Fibroblast of skin of right quadriceps (primary cell): Measurements from ENCODE around the gene SLC37A1.

Experiments used
- DNase-seq: peaks from one replicate; pipeline ENCODE4 v3.0.0-alpha.2; 2013

SLC37A1 gene

DNA sequence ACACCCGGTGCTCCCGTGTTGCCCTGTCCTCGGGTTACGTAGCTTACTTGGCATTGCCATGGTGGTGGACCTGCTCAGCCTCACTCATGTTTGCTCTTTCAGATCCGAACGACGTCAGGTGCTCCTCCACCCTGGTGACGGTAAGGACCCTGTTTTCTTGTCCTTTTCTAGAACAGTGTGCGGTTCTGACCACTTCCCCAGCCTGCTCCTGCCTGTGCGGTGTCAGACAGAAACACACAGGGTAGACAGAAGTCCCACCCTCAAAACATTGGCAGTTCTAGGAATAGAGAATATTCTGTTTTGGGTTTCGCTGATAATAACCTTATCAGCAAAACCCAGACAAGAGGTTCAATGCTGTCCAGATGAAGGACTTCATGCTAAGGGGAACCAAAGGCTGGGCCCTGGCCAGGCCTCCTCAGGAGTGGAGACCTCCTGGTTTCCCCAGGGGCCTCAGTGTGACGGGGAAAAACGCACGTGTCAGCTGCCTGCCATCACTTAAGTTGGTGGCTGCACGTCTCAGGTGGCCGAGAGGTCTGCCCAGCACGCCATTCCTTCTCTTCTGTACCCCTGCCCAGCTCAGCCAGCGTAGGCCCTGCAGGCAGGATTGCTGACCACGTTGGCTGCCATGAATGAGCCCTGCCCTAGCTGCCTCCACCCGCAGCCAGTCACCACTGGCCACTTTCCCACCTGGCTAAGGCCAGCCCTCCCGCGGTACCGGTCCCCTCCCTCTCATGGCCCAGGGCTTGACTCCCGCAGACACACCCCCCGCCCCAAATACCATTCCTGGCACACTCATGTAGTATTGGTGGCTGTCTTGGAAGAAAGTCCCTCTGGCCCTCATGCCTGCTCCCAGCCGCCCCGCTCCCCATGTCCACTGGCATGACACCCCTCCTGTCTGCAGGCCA is 33.6 kb downstream of the SLC37A1 start:
- no peak for DNase-seq

DNA sequence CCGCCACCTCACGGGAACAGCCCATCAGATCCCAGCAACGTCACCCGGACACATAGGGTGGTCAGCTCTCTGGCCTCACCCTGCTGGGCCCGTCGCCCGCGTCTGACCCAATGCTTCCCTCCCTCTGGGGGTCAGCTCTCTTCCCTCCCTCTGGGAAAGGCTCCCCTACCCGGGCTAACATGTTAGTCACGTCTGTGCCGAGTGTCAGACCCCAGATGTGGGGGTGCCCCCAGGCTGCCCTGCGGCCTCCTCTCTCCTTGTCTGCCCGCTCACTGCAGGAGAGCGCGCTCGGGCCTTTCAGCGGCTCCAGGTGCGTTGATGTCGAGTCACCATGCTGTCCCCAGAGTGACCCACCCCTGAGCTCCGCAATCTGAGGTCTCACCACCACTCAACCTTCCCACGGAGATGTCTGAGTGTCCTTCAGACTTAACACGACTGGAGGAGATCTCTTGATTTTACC is 34.3 kb downstream of the SLC37A1 start:
- no peak for DNase-seq

DNA sequence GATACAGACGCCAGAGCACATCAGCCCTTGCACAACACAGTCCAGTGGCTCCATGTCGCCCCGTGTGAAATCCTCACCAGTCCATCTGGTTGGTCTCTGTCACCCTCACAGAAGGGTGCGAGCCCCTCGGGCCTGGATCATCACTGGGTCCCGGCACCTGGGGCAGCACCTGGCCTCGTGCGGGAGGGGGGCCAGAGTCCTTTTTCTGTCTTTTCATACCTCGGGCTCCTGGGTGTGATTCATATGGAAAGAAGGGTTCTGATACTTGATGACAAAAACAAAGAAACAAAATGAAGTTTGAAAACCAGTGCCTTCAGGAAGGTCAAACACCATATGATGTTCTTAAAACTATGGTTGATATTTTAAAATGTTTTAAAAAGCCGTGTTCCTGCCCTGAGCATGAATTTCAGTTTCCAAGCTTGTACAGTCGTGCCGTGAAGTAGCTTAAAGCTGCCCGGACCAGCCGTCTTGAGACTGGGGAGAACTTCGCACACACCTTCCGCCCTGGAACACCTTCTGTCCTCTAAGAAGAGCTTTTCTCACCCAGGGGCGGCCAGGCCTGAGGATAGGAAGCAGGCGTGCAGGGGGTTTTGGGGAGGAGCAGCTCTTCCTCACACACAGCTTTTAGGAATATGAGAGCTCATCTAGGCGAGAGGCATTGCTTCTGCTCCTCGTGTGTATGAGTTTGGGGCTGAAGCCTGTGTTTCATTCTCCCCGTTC is 35.2 kb downstream of the SLC37A1 start:
- no peak for DNase-seq

DNA sequence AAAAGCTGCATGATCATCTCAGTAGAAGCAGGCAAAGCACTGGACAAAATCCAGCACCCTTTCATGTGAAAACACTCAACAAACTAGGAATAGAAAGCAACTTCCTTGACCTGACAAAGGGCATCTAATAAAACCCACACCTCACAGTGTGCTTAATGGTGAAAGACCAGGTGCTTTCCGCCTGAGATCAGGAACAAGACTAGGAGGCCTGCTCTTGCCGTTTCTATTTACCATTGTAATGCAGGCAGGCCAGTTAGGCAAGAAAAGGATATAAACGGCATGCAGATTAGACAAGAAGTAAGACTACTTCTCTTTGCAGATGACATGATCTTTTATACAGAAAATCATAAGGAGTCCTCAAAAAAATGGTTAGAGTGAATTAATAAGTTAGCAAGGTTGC is 37.2 kb downstream of the SLC37A1 start:
- no peak for DNase-seq

DNA sequence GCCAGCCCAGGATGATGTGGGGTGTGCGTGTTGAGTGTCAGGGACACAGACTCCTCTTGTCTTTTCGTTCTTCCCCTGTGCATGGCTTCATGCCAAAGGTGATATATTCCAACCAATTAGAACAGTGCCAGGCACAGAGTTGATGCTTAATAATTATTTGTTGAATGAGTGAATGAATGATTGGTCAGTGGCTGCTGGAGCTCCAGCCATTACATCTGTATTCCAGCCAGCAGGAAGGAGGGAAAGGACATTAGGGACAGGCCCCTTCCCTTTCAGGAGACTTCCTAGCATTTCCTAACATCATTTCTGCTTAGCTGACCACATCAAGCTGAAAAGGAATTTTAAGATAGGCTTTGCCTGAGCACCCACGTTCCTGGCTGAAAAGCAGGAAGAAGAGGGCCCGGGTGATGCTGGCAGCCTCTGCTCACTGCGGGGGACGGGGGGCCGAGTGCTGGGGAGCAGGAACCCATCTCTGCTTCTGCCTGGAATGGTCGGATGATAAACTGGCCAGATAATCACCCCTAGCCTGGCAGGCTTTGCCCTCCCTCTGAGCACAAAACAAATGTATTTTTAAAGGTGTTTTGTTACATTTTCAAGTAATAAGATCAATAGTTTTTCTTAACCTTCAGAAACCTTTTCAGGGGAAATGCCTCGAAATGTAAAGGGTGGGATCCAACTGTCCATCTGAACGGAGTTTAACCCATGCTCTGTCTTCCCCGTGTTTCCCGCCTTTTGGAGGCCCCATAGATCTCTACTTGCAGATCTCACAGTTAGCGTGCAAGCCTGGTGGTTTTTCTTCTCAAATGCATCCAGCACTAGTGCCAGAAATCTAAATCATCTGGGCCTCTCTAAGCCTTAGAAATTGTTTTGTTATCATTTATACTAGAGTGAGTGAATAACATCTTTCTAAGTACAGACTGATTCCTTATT is 39.0 kb downstream of the SLC37A1 start:
- no peak for DNase-seq

DNA sequence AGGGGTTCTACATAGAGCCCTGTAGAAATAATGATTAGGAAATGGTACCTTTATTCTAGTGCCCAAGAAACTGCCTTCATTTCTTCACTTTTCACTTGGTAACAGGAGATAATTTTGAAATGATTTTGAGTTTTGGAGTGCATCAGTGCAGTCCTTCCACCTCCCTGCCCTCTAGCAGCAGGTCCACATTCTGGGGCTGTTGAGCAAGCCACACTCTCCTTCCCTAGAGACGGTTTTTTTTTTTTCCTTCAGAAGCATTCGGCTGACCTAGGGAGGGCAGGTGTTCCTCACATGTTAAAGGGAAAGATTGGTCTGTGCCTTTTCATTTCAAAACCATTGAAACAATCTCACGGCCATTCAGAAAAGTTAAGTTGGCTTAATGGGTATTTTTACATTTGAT is 39.8 kb downstream of the SLC37A1 start:
- DNase-seq = no peak

DNA sequence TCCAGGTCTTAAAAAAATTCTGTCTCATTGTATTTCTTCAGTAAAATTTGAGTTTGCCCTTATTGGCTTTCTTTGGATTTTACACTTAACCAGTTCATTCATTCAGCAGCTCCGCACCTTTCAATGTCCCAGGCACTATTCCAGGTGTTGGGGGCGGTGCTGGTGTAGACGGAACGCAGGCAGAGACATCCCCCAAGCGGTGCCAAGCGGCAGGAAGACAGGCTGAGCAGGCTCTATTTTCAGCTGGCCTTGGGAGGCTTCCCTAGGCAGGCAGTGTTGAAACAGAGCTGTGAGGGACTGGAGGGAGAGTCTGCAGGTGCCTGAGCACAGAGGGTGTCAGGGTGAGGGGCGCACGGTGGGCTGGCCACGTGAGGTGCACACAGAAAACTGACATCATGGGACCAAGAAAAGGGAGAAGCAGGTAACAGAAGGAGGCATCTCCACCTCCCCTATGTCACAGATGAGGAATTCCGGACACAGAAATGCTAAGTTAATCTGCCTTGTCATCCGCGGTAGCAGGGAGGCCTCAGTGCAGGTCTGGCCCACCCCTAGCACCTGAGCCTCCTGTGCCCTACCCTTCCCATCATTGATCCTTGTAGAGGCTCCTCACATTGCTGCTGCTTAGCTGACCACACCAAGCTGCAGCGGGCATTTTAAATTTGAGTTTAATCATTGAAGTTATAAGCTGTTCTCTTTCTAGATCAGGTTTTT is 40.8 kb downstream of the SLC37A1 start:
- DNase-seq = no peak

DNA sequence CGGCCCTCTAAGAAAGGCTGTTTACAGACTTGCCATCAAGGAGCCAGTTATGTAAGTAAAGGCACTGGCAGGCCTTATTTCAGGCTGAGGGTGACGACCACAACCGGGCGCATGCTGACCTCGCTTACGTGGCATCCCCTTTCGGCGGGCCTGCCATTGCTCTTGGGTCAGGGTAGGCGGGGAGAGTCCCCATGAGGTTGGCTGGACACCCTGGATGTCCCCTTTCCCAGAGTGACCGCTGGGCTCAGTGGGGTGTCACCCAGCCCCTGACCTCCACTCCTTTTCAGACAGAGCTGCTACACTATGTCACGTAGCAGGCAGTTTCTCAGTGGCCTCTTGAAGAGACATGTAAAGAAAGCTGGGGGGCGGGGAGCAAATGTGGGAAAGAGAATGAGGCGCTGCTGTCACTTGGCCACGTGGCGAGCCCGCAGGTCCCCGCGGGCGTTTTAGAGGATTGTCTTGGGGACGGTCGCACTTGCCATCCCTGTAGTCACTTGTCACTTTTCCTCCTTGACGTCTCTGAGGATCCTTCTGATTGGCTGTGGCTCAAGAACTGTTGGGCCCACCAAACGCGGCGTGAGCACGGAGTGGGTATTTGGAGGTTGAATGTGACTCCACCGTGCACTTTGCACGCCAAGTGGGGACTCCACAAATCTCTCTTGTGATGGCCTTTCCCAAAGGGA is 42.2 kb downstream of the SLC37A1 start:
- DNase-seq = no peak

DNA sequence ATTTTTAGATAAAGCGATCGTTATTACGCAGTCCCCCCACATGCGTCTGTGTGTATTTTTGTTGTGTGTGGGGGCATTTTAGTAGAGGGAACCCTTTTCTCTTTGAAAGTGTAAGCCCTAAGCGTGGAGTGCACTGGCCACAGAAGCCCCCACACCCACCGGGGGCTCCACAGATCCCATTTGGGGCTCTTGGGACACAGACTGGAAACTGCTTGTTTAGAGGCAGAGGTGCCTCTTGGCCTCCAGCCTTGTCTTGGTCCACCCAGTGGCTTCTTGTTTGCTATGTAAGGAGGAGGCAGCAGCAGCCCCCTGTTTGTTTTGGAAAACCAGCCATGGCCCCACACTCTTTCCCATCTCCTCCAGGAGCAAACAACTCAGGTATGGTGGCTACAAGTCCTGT is 42.8 kb downstream of the SLC37A1 start:
- DNase-seq = no peak

DNA sequence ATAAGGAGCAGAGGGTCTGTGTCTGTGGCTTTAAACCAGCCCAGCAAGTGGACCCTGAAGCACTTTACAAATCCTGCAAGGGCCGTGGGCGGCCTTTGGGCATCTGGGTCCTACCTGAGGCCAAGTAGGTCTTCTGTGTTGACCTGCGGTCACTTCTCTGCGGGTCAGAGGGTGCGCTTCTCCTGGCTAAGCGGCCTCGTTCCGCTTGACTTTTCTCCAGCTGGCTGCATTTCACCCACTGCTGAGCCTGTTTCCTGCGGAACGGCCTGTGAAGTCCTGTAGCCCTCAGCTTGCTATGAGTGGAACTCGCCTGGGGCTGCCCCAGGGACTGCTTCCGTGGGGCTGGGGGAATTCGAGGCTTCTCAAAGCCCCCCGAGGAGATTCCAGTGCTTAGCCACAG is 43.3 kb downstream of the SLC37A1 start:
- no peak for DNase-seq

DNA sequence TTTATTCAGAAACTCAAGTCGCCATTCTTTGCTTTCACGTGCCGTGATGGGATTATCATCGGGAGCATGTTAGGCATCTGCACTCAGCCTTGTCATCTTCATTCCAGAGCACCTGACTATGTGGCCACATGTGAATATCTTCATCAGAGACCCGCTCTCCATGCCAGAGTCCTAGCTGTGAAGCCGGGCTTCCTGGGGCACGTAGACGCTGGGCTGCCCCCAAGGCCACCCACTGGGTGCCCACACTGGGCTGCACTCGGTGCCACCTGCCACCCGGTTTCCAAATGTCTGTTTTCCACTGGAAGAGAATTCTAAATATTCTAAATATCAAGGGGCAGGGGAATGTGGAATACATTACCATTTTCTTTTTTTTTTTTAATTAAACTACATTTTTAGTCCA is 43.8 kb downstream of the SLC37A1 start:
- no peak for DNase-seq

DNA sequence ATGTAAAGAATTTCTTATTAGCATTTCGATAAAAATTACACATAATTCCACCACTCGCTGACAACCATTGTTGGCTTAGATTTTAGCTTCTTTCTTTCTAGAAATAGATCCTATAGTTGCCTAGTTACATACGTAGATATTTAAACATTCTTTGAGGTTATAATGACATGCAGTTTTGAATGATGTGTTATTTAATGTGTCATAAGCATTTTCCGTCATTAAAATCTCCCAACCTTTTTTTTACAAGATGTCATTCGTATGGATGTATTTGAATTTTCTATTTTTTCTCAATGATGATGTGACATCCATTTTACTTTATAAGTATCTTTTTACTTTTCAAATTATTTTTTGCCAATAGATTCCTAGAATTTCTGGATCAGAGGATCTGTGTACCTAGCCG is 44.7 kb downstream of the SLC37A1 start:
- DNase-seq = no peak

DNA sequence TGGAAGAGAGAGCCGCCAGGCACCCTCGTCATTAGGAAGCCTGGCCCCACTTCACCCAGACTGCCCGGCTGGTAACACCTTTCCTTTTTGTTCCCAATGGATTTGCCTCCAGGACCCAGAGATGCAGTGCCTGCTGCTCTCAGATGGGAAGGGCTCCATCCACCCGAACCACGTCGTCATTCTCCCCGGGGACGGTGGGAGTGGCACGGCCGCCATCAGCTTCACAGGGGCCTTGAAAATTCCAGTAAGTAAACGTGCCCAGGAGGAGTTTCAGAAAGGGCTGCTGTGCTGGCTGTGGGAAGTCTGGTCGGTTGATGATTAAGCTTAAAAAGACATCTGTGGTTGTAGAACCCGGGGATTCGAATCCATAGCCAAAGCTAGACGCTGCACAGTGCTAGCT is 45.2 kb downstream of the SLC37A1 start:
- DNase-seq = no peak

DNA sequence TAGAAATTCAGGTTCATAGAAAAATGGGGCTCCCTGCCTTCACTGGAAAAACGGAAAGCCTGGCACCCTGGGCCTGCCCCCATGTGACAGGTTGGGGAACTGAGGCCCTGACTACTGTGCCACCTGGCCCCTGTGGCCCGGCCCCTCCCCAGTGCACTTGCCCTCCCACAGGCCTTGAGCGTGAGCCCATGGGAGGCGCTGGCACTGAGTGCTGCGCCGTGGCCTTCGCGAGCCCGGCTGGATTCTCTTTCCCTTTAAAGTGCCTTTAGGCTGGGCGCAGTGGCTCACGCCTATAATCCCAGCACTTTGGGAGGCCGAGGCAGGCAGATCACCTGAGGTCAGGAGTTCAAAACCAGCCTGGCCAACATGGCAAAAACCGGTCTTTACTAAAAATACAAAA is 45.7 kb downstream of the SLC37A1 start:
- no peak for DNase-seq

DNA sequence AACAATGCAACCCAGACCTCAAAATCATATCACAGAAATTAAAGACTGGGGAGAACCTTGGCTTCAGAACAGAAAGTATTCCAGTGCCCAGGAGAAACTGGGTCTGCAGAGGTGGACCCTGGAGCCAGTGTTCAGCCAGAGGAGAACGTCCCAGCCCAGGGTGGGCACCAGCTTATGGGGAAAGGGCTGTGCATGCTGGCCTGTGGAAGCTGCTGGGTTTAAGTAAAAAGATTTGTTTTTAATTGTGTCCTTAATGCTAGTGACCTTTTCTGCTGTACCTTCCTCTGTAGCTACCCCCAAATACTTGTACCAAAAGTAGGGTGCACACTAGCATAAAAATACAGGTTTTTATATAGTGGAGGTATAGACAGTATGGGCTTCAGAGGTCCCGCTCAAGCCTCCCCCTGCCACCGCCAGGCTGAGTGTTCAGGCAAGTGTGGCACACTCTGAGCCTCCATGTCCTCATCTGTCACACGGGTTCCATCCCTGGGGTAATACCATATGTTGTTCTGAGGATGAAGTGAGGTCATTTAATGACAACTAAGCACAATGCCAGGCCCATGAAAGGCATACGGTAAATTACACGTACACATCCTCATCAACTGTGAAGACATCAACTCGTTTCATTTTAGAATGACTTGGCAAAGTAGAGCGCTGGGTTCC is 47.0 kb downstream of the SLC37A1 start:
- DNase-seq = no peak

DNA sequence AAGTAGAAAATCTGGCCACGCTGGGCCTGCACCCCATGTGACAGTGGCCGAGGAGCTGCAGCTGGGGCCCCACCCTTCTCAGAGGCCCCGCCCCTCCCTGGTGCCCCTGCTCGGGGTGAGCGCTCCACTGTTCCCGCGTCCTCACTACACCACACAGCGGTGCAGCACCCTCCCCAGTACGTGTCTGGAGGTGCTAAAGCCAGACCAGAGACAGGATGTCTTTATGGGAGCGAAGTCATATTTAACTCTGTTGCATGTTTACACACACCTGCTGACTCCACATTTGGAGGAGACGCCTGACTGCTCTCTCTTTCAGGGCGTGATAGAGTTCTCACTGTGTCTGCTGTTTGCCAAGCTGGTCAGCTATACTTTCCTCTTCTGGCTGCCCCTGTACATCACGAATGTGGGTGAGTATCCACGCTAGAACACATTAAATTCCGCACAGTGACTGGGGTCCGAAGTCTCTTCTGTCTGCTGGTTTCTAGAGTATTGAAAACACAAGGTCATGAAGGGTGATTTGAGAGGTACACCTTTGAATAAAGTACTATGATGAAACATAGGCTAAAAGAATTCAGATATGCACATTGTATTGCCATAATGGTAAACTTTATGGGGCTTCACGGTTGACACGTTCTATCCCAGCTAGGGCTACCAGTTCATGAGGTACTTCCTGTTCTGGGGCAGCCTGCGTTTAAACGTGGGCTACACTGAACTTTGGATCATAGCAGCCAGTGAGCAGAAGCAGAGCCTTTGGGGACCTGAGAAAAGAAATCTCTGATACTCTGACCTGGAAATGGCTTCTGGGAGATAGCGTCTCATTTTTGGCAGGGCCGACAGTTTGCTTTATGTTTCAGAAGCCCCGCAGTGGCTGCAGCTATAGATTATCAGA is 48.4 kb downstream of the SLC37A1 start:
- no peak for DNase-seq

DNA sequence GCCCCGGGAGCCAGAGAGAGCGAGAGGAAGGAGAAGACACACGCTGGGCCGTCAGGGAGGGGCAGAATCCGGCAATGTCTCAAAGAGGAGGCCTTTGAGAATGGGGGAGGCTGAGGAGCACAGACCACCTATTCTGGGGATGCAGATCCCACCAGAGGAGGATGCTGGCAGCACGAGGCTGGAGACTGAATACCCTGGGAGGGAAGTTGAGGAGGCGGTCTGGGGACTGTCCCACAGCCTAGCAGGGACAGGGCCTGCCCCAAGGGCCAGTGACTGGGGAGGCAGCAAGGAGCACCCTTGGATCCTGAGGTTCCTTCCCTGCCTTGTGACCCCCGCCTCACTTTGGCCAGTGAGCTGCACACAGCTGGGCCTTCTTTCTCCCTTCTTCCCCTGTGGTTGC is 49.2 kb downstream of the SLC37A1 start:
- no peak for DNase-seq

DNA sequence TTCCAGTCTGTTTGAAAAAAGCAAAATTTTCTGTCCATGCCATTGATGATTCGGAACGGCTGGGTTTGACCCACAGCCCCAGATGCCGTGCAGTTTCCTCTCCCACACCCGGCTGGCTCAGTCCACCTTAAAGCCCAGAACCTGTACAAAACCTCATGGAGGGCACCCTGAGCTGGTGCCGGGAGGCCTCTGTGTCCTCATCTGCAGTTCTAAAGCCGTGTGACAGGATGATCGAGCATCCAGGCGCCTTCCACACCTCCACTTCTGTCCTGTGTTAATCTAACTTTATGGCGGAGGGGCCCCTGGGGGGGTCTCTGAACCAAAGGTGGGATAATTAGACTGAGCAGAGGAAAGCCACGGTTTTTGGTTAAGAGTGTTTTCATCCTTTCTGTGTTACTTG is 49.6 kb downstream of the SLC37A1 start:
- no peak for DNase-seq

DNA sequence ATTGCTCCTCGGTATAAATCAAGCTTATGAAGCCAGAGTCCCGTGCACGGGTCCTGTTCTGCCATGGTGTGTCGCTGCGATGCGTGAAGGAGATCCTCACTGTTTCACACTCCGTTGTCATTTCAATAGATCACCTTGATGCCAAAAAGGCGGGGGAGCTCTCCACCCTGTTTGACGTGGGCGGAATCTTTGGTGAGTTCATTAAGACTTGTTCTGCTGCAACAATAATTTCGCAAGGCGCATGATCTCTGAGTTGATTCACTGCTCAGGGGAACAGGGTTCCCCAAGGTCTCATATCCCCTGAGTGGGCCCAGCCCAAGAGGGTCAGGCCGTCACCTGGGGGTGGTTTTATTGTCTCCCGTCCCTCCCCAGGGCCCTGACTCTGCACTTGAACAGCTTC is 50.0 kb downstream of the SLC37A1 start:
- no peak for DNase-seq

DNA sequence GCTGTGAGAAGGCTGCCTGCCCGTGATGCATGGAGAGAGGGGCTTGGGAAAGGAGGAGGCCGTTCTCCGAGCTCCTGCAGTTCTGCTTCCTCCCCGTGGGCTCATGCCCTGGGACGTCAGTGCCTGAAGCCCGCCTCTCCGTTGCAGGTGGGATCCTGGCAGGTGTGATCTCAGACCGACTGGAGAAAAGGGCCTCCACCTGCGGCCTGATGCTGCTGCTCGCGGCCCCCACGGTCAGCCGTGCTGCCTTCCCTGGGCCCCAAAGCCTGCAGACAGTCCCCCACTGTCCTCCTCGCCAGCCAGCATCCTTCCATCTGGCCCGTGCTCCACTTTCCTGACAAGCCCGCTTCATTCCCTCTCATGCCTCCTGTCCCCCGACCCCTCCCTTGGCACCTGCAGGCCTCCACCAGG is 50.9 kb downstream of the SLC37A1 start:
- DNase-seq = no peak
